ENCODE results near the gene PCDH9. TPM values are rescaled to one million over a fixed set of nuclear protein-coding genes. Genes with fewer than 3 reads are reported as not detected.

The PCDH9 gene
- total and polyA plus RNA-seq, 2 experiments from 2014 or later = 0.56 to 0.76 TPM

GRCh38 chr13:67069117-67069767, 160.9 kb downstream of the PCDH9 start:
- Histone ChIP-seq H3K9ac (no peak overlapping the region), H3K9me3 (ENCODE audit: low read depth) (no peaks in the 10 kb centered on the region), H3K9me2 (ENCODE audit: insufficient read depth) (no peaks in the 10 kb centered on the region), H3K79me2 (ENCODE audit: insufficient read depth) (no peaks in the 10 kb centered on the region), H2AFZ (no peak overlapping the region), H3K27ac (no peak overlapping the region), H3K36me3 (ENCODE audit: low read depth) (no peaks in the 10 kb centered on the region), H3K27me3 (replicated peaks; ENCODE audit: insufficient read depth) (no peaks in the 10 kb centered on the region), H3K4me2 (ENCODE audit: unreplicated experiment) (no peak overlapping the region), H3K4me1 (ENCODE audit: insufficient read depth) (no peaks in the 10 kb centered on the region), H3K4me3 (no peak overlapping the region), H4K20me1 (ENCODE audit: insufficient read depth) (no peaks in the 10 kb centered on the region), H3F3A (ENCODE audit: insufficient read depth) (no peaks in the 10 kb centered on the region)
- in situ Hi-C loops (cut with MboI) = no loop called here
- TF ChIP-seq EZH2 (IDR thresholded peaks at IDR 0.05; ENCODE audit: insufficient read depth, poor library complexity, severe bottlenecking) (no peak), EZH2phosphoT487 (IDR thresholded peaks at IDR 0.05; ENCODE audit: insufficient read depth, low read depth) (no peak)
- 20 to 31% methylated on average over 3 of the region's 3 CpGs for WGBS, 2 experiments (ENCODE audit: low coverage in 1 of 2, low lambda C conversion rate in 2 of 2, missing lambda C conversion rate in 2 of 2)
- DNase-seq = no peak

DNA sequence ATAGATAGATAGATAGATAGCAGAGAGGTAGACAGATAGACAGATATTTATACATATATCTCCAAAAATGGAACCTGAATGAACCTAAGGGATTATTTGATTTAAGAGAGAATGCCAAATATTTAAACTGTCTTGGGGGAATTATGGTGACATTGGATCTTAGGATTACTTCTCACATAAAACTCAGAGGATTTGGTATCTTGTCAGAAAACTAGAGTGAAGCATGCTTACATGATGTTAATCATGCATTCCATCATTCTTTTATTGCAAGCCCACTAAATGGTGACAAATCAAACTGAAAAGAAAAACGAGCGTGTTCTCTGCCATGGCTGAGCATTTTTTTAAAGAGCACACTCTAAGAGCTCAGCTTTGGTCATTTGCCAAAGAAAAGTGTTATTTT, 165.2 kb downstream of the PCDH9 start:
- H3F3A ChIP-seq (ENCODE audit: insufficient read depth) = no peaks in the 10 kb centered on the region
- no peaks in the 10 kb centered on the region for H3K4me1 ChIP-seq (ENCODE audit: insufficient read depth)
- no peak overlapping the region for H3K4me2 ChIP-seq (ENCODE audit: unreplicated experiment)
- H4K20me1 ChIP-seq (ENCODE audit: insufficient read depth) = no peaks in the 10 kb centered on the region
- no peak for DNase-seq
- H3K27me3 ChIP-seq (replicated peaks; ENCODE audit: insufficient read depth) = no peaks in the 10 kb centered on the region
- no peak overlapping the region for H3K27ac ChIP-seq
- H3K9ac ChIP-seq = no peak overlapping the region
- no peak overlapping the region for H2AFZ ChIP-seq
- no peak for TF ChIP-seq EZH2phosphoT487 (IDR thresholded peaks at IDR 0.05; ENCODE audit: insufficient read depth, low read depth)
- TF ChIP-seq EZH2 (IDR thresholded peaks at IDR 0.05; ENCODE audit: insufficient read depth, poor library complexity, severe bottlenecking) = no peak
- H3K79me2 ChIP-seq (ENCODE audit: insufficient read depth) = no peaks in the 10 kb centered on the region
- H3K4me3 ChIP-seq = no peak overlapping the region
- WGBS, 2 experiments (ENCODE audit: low coverage in 1 of 2, low lambda C conversion rate in 2 of 2, missing lambda C conversion rate in 2 of 2) = 10 to 17% methylated on average over 2 of the region's 2 CpGs
- in situ Hi-C loops (cut with MboI) = no loop called here
- no peaks in the 10 kb centered on the region for H3K9me3 ChIP-seq (ENCODE audit: low read depth)
- H3K9me2 ChIP-seq (ENCODE audit: insufficient read depth) = no peaks in the 10 kb centered on the region
- no peaks in the 10 kb centered on the region for H3K36me3 ChIP-seq (ENCODE audit: low read depth)

- Histone ChIP-seq H4K20me1 (ENCODE audit: insufficient read depth) (no peaks in the 10 kb centered on the region), H3F3A (ENCODE audit: insufficient read depth) (no peaks in the 10 kb centered on the region), H3K9me2 (ENCODE audit: insufficient read depth) (no peaks in the 10 kb centered on the region), H3K27me3 (replicated peaks; ENCODE audit: insufficient read depth) (no peaks in the 10 kb centered on the region), H2AFZ (no peak overlapping the region), H3K36me3 (ENCODE audit: low read depth) (no peaks in the 10 kb centered on the region), H3K79me2 (ENCODE audit: insufficient read depth) (no peaks in the 10 kb centered on the region), H3K9ac (no peak overlapping the region), H3K27ac (no peak overlapping the region), H3K4me1 (ENCODE audit: insufficient read depth) (no peaks in the 10 kb centered on the region), H3K9me3 (ENCODE audit: low read depth) (no peaks in the 10 kb centered on the region), H3K4me3 (no peak overlapping the region), H3K4me2 (ENCODE audit: unreplicated experiment) (no peak overlapping the region)
- 53 to 56% methylated on average over 3 of the region's 3 CpGs for WGBS, 2 experiments (ENCODE audit: low coverage in 1 of 2, low lambda C conversion rate in 2 of 2, missing lambda C conversion rate in 2 of 2)
- in situ Hi-C loops (cut with MboI) = no loop called here
- TF ChIP-seq EZH2 (IDR thresholded peaks at IDR 0.05; ENCODE audit: insufficient read depth, poor library complexity, severe bottlenecking) (no peak), EZH2phosphoT487 (IDR thresholded peaks at IDR 0.05; ENCODE audit: insufficient read depth, low read depth) (no peak)
- DNase-seq = no peak
Observed at GRCh38 chr13:67063036-67063435, 167.1 kb downstream of the PCDH9 start.

DNA sequence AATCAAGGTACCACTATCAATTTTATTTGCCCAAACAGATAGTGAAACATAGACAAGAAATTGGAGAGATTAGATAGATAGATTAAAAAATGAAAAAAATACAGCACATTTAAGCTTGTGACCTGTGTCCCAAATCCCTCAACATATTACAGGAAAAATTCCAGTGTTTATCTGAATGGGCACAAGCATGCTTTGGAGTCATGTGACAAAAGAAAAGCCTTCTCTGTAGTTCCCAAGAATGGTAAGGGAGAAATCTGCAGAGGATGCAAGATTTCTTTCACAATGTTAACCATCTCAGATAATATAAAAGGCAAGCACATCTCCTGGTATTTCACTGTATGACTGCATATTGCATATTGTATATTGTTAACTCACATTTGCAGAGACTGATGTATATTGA, 168.0 kb downstream of the PCDH9 start:
- Histone ChIP-seq H2AFZ (no peak overlapping the region), H3K4me3 (no peak overlapping the region), H3K27ac (no peak overlapping the region), H3F3A (ENCODE audit: insufficient read depth) (no peaks in the 10 kb centered on the region), H3K9me2 (ENCODE audit: insufficient read depth) (no peaks in the 10 kb centered on the region), H3K4me2 (ENCODE audit: unreplicated experiment) (no peak overlapping the region), H3K79me2 (ENCODE audit: insufficient read depth) (no peaks in the 10 kb centered on the region), H3K9me3 (ENCODE audit: low read depth) (no peaks in the 10 kb centered on the region), H3K27me3 (replicated peaks; ENCODE audit: insufficient read depth) (no peaks in the 10 kb centered on the region), H3K9ac (no peak overlapping the region), H3K36me3 (ENCODE audit: low read depth) (no peaks in the 10 kb centered on the region), H4K20me1 (ENCODE audit: insufficient read depth) (no peaks in the 10 kb centered on the region), H3K4me1 (ENCODE audit: insufficient read depth) (no peaks in the 10 kb centered on the region)
- TF ChIP-seq EZH2phosphoT487 (IDR thresholded peaks at IDR 0.05; ENCODE audit: insufficient read depth, low read depth) (no peak), EZH2 (IDR thresholded peaks at IDR 0.05; ENCODE audit: insufficient read depth, poor library complexity, severe bottlenecking) (no peak)
- DNase-seq = no peak
- in situ Hi-C loops (cut with MboI) = no loop called here

DNA sequence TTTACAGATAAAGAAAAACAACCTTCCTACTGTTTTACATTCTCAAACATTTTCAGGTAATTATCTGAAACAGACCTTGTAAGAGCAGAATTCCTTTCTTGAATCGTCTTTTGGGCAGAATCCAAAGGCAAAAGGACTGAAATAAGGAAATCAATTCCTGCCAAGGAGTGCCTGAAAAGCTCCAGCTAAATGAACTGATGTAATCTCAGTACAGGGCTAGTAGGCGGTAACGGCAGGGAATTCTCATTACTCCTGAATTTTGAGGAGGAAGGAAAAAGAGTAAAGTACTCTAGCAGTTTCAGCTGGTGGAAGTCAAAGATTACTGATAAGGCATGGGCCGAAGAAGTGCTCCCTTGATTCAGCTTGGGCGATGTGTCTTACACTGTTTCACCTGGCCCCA, 168.4 kb downstream of the PCDH9 start:
- no peaks in the 10 kb centered on the region for H4K20me1 ChIP-seq (ENCODE audit: insufficient read depth)
- no peaks in the 10 kb centered on the region for H3K27me3 ChIP-seq (replicated peaks; ENCODE audit: insufficient read depth)
- no peak overlapping the region for H3K9ac ChIP-seq
- H3F3A ChIP-seq (ENCODE audit: insufficient read depth) = no peaks in the 10 kb centered on the region
- no peak for TF ChIP-seq EZH2 (IDR thresholded peaks at IDR 0.05; ENCODE audit: insufficient read depth, poor library complexity, severe bottlenecking)
- no peak for TF ChIP-seq EZH2phosphoT487 (IDR thresholded peaks at IDR 0.05; ENCODE audit: insufficient read depth, low read depth)
- no peak overlapping the region for H2AFZ ChIP-seq
- DNase-seq = no peak
- H3K27ac ChIP-seq = no peak overlapping the region
- no peaks in the 10 kb centered on the region for H3K9me2 ChIP-seq (ENCODE audit: insufficient read depth)
- in situ Hi-C loops (cut with MboI) = no loop called here
- H3K79me2 ChIP-seq (ENCODE audit: insufficient read depth) = no peaks in the 10 kb centered on the region
- no peaks in the 10 kb centered on the region for H3K4me1 ChIP-seq (ENCODE audit: insufficient read depth)
- no peaks in the 10 kb centered on the region for H3K36me3 ChIP-seq (ENCODE audit: low read depth)
- H3K4me3 ChIP-seq = no peak overlapping the region
- 34 to 37% methylated on average over 5 of the region's 5 CpGs for WGBS, 2 experiments (ENCODE audit: low coverage in 1 of 2, low lambda C conversion rate in 2 of 2, missing lambda C conversion rate in 2 of 2)
- no peak overlapping the region for H3K4me2 ChIP-seq (ENCODE audit: unreplicated experiment)
- no peaks in the 10 kb centered on the region for H3K9me3 ChIP-seq (ENCODE audit: low read depth)
